T47D (cell line): ENCODE data around the gene MTIF2.
"Not testable (repeated sequence)": the region's sequence is repeated elsewhere in the genome, so short reads cannot be mapped to it uniquely, and the experiment has no call there.

Source experiments
- DNase-seq, 2 experiments: peaks; one replicate each; pipeline versions ENCODE4 v3.0.0 to v3.0.0-alpha.2; 2011 to 2012; ENCODE audit warnings: low read depth in 1 of 2, low spot score in 1 of 2
- JUND ChIP-seq: IDR thresholded peaks from 2 replicates; pipeline ENCODE4 v1.6.1; 2012; ENCODE audit warnings: low read depth
- in situ Hi-C: cut with HindIII; loops from 2 replicates; pipeline ENCODE4 v1.10.0; 2016; ENCODE audit warnings: low sequenced_read_pairs, low pct_unique_long_range_greater_than_20kb

Gene MTIF2

DNA sequence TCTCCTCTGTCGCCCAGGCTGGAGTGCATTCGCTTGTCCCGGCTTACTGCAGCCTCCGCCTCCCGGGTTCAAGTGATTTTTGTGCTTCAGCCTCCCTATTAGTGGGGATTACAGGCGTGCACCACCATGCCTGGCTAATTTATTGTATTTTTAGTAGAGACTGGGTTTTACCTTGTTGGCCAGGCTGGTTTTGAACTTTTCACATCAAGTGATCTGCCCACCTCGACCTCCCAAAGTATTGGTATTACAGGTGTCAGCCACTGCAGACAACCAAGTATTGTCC is 35.4 kb downstream of the MTIF2 start:
- DNase-seq: no peak
- in situ Hi-C loops: no loop called here
- TF ChIP-seq JUND: no peak

DNA sequence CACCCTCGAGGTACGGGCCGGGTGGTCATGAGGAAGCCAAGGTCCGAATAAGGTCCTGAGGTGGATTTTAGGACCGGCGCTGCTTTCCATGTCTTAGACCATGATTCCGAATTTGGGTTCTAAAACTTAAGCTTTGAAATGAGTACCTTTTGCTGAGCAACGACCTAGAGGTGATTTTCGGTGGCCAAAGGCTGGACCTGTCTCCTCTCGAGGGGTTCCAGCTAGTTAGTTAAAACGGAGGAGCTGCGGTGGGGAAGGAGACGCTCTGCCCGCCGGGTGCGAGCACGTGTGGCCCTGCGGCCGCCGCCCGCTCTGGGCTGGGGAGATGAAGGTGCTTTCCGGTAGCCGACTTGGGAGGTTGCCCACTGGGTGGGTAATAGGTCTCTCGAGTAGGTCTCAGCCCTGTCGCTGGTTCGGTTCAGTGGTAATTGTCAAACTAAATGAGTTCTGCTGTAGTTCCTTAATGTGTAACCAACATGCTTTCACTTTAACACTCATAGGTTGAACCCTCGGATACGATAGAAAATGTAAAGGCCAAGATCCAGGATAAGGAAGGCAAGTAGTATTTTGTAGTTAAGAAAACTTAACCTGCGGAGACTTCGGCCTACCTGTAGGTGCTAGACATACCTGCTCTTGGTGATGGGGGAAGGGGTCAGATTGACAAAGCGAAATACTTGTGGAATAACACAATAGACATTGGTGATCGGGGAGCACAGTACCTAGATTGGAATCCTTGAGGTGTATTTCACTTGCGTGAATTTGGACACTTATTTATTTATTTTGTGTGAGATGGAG is 36.0 kb downstream of the MTIF2 start:
- in situ Hi-C loops: no loop called here
- peak in 1 of 2 experiments; percentile 23 for DNase-seq

DNA sequence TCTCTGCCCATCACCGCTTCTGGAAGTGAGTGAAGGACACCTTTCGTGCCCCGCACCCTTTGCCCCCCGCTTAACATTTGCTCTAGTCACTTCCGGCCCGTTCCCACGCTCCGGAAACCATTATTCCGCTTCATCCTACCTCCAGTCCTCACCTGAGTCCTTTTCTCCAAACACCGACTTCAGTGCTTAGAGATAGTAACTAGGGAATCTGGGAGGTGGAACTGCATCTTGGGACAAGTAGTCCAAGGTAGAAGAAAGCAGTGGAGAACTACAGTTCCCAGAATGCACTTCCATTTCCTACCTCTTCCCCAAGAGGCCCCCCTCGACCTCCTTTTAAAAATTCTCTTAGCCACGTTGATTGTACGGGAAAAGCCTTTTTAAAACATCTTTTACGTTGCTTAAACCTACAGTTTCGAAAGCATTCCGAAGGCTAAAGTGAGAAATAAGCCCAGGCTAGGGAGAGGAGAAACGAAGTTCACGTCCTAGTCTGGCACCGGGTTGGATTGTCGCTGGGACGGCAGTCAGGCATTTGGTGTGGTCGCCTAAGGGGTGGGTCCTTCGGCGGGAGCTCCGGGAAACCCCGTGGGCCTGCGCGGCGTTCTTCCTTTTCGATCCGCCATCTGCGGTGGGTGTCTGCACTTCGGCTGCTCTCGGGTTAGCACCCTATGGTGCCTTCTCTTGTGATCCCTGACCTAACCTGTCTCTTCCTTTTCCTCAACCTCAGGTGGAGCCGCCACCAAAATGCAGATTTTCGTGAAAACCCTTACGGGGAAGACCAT is 36.8 kb downstream of the MTIF2 start, which contains the start of the genes CLHC1 and RPS27A:
Gene CLHC1 (minus strand): TSS at position 210 of the 779 bp plus-strand sequence. CDS start 9,882 bp downstream, outside the sequence.
Gene RPS27A (plus strand): TSS at position 605 of the 779 bp plus-strand sequence. CDS start 137 bp downstream, at position 742.
- no peak for TF ChIP-seq JUND
- peak; percentile 68 to 96 for DNase-seq
- in situ Hi-C loops: no loop called here

More for the DNA sequence above, 36.0 kb downstream of the MTIF2 start:
- no peak for TF ChIP-seq JUND

DNA sequence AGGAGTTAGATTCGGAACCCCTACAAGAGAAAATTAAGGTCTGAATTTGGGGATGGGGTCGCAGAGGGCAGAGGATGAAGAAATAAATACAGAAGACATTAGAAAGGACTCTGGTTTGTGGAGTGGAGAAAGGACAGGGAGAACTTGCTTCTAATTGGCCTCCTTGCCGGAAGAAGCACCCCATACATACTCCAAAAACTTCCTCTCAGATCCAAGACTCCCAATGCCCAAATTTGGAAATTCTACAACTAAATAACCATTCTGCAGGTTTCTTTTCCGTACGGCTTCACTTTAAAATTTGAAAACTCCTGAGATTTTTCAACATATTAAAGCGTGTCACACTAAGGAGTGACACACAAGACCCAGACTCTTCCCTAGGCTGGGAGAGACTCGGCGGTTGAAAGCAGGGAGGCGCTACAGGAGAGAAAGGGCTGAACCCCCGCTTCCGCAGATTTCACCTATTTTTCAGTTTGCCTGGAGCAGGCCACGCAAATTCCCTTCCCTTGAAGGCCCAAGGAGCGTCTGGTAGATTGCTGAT is 37.4 kb downstream of the MTIF2 start:
- no peak for TF ChIP-seq JUND
- in situ Hi-C loops: no loop called here
- DNase-seq: peak in 1 of 2 experiments; percentile 19

DNA sequence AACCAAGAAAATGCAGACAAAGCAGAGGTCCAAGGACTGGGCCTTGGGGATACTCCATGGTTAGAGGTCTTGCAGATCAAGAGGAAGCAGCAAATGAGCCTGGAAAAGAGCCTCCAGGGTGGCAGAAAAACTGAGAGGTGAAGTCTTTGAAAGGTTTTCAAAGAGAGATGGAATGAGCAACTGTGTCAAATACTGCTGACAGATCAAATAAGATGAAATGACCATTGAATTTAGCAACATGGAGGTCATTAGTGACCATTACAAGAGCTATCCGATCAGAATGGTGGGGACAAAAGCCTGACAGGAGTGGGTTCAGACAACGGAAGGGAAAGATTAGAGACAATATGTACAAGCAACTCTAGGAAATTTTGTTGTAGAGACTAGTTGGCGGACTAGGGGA is 38.5 kb downstream of the MTIF2 start:
- no peak for TF ChIP-seq JUND
- in situ Hi-C loops: no loop called here
- DNase-seq: no peak

DNA sequence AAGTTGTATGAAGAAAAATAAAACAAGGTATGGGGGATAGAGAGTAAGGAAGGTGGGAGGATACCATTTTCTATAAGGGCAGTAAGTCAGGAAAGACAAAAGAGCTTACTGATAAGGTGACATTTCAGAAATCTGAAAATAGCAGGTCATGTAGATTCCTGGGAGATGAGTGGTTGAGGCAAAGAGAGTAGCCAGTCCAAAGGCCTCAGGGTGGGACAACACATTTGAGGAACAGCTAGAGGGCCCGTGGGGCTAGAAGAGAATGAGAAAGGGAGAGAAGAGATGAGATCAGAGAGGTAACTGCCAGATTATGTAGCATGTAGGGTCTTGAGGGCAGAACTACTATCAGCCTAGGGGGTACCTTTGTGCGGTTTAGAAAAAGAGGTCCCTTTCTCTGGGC is 39.8 kb downstream of the MTIF2 start:
- DNase-seq: no peak
- in situ Hi-C loops: no loop called here
- TF ChIP-seq JUND: no peak

DNA sequence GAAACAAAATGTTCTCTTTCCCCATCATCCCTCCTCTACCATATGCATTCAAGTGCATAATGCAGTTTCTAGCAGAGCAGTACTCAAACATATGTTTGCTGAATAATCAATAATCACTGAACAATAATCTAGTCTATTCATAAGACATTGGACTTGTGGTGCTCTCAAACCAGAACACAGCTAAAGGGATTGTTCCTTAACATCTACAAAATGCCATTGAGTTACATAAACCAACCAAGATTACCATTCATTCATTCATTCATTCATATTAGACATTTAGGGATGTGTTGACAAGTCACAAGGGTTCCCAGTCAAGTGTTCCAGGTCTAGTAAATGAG is 40.8 kb downstream of the MTIF2 start:
- in situ Hi-C loops: no loop called here
- DNase-seq: no peak
- no peak for TF ChIP-seq JUND

DNA sequence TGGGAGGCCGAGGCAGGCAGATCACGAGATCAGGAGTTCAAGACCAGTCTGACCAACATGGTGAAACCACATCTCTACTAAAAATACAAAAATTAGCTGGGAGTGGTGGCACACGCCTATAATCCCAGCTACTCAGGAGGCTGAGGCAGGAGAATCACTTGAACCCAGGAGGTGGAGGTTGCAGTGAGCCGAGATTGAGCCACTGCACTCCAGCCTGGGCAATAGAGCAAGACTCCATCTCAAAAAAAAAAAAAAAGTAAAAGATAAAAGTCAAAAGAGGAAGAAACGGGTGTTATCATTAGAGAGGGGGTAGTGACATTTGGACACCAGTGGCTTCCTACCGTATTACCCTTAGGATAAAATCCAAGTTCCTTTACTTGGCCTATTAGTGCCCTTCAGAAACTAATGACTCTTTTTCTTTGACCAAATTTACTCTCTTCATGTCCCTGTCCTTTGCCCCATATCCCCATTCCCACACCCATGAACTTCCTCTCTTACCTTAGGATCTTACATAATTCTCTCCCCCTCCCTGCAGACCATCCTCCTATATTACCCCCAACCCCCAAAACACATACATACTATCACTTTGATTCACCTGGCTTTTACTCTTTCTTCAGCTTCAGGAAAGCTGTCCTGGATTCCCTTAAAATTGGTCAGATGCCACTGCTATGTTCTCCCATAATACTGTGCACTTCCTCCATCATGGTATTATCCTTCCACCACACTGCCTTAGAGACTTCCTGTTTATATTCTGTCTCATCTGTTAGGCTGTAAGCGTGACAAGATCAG is 41.4 kb downstream of the MTIF2 start:
- not testable (repeated sequence) for DNase-seq

DNA sequence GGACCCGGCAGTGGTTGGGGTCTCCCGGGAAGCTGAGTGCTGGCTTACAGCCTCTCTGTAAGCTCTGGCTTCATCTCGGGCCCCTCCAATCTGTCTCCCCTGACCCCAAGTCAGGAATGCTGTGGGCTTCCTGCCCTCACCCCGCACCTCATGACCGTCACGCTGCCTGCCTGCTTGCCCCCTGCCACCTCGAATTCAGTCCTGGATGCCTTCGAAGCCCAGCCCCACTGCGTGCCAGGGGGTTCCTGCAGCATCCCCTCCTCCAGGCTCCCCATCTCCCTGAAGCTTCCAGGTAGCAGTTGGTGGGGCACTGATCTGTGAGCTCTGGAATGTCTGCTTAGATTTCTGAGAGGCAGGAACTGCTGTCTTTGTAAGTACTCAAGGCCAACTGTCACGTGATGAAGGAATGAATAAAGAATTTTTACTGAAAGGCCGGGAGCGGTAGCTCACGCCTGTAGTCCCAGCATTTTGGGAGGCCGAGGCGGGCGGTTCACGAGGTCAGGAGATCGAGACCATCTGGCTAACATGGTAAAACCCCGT is 43.5 kb downstream of the MTIF2 start:
- no peak for DNase-seq
- in situ Hi-C loops: no loop called here
- TF ChIP-seq JUND: no peak

More for the DNA sequence above, 41.4 kb downstream of the MTIF2 start:
- in situ Hi-C loops: not testable (repeated sequence)

DNA sequence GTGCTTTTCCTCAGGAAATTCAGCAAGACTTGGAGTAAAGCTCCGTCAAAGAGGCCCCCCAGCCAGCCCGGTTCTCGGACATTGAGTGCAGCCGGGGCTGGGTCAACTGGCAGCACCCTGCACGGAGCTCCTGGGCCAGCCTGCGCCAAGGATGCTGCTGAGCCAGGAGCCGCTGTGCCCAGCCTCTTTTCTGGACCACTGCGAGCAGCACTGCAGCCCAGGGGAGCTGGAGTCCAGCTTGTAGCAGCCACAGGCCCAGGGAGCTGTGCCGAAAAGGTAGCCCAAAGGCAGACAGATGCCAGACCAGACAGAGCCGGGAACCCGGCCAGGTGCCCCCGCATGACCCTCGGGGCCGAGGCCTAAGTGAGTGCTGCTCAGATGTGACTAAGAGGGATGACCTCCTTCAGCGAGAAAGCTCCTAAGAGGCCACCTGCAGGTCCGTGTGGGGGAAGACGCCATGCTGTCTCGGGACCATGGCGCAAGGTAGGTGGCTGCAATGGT is 44.2 kb downstream of the MTIF2 start:
- DNase-seq: no peak
- in situ Hi-C loops: no loop called here
- no peak for TF ChIP-seq JUND

DNA sequence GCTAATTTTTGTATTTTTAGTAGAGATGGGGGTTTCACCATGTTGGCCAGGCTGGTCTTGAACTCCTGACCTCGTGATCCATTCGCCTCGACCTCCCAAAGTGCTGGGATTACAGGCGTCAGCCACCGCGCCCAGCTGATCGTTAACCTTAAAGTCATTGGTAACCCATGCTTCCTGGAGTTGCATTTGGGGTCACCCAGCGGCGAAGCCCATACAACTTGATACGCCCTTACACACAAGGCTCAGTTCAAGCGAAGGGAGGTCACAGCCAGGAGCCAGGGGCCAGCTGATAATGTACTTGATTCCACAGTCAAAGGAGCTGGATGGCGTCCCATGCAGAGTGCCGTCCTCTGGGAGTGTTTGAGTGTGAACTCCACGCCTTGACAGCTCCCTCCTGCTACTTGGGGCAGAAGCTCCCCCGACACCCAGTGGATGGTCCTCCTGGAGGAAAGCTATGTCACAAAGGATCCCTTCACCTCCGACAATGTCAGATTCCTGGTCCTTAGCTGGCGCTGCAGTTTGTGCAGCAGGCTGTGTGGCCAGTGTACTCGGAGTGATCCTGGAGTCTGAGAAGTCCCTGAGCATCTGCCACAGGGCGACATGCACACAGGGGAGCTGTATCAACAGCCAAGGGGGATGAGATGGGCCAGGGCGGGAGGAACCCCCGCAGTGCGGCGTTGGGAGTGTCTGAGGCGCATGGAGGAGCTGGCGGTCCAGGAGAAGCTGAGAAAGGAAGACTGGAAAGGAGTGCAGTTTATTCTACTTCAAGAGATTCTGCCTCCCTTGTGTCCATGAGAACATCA is 44.9 kb downstream of the MTIF2 start:
- TF ChIP-seq JUND: no peak
- no peak for DNase-seq
- in situ Hi-C loops: no loop called here

DNA sequence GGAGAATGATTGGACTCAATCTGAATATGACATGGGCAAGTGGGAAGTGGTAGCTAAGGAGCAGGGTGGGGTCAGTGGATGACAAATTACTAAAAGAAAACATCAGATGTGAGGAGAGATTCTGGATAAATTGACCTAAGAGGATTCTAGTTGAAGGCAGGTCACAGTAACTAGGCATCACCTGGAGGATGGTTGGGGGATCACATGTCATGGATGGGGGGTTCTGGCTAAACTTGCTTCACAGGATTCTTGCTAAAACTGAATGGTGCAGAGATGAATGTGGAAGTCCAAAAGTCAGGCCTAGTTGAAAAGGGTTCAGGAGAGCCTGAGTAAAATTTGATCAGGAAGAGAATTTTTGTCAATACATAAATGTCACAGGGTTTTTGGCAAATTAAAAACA is 55.2 kb downstream of the MTIF2 start:
- no peak for TF ChIP-seq JUND
- no peak for DNase-seq
- in situ Hi-C loops: no loop called here
